ENCODE results near the gene ARAP3. TPM values are rescaled to one million over a fixed set of nuclear protein-coding genes. Genes with fewer than 3 reads are reported as not detected.
A peak's percentile ranks its signal among the peaks of the same experiment; 100 is the strongest.

The ARAP3 gene
- total RNA-seq, 1 donor from 2014 or later = 17.4 TPM

DNA sequence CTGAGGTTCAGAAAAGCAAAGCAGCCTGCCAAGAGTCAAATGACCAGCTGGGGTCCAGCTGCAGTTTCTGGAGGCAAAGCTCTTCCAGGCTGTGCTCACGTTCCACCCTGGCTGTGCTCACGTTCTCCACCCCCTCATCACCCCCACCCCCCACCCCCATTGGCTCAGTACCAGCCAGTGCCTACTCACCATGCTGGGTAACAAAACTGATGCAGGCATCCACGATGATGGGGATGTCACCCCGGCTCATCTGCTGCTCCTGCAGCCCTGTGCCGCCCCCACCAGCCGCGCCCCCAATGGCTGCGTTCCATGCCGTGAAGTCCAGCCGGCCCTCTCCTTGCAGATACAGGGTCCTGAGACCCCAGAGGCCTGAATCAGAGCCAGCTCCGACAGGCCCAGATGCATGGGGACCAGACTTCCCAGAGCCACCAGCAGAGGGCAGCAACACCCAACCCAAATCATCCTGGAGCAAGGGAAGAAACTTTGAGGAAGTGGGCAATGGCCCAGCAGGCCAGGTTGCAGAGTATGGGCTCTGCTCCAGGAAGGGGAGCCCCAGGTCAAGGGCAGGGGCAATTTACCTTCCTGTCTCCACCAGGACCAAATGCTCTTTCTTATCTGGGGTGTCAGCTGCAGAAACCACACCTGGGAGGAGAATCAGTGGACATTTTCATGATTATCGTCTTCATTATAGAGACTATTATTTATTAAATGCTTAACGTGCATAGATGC lies 17.1 kb downstream of the ARAP3 start:
- H3K4me3 Mint-ChIP-seq (ENCODE audit: unreplicated experiment) = no peak overlapping the region
- H3K4me2 ChIP-seq (ENCODE audit: low read length) = no peak overlapping the region
- H3K9ac ChIP-seq (ENCODE audit: low read length) = no peak overlapping the region
- no peaks in the 10 kb centered on the region for H3K79me2 ChIP-seq (ENCODE audit: insufficient read depth, low read length)
- H4K20me1 ChIP-seq (ENCODE audit: insufficient read depth, low read length) = no peaks in the 10 kb centered on the region
- H3K27ac ChIP-seq (ENCODE audit: low read depth, low read length) = no peak overlapping the region
- H3K9me3 ChIP-seq (ENCODE audit: insufficient read depth, low read depth, low read length) = no peaks in the 10 kb centered on the region
- no peaks in the 10 kb centered on the region for H3K27me3 ChIP-seq (ENCODE audit: insufficient read depth, low read length)
- H3K36me3 Mint-ChIP-seq (ENCODE audit: low read depth, unreplicated experiment) = peaks cover 21% of the 10 kb centered on the region
- H3K27me3 Mint-ChIP-seq (ENCODE audit: low read depth, unreplicated experiment) = no peaks in the 10 kb centered on the region
- H3K4me1 ChIP-seq (ENCODE audit: insufficient read depth, low read length) = peaks cover 11% of the 10 kb centered on the region
- no peaks in the 10 kb centered on the region for H3K9me3 Mint-ChIP-seq (ENCODE audit: unreplicated experiment)
- no peak for TF ChIP-seq EZH2 (IDR thresholded peaks at IDR 0.05; ENCODE audit: insufficient read depth, low read length)
- TF ChIP-seq, protein P1, sequence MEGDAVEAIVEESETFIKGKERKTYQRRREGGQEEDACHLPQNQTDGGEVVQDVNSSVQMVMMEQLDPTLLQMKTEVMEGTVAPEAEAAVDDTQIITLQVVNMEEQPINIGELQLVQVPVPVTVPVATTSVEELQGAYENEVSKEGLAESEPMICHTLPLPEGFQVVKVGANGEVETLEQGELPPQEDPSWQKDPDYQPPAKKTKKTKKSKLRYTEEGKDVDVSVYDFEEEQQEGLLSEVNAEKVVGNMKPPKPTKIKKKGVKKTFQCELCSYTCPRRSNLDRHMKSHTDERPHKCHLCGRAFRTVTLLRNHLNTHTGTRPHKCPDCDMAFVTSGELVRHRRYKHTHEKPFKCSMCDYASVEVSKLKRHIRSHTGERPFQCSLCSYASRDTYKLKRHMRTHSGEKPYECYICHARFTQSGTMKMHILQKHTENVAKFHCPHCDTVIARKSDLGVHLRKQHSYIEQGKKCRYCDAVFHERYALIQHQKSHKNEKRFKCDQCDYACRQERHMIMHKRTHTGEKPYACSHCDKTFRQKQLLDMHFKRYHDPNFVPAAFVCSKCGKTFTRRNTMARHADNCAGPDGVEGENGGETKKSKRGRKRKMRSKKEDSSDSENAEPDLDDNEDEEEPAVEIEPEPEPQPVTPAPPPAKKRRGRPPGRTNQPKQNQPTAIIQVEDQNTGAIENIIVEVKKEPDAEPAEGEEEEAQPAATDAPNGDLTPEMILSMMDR (IDR thresholded peaks at IDR 0.05; ENCODE audit: insufficient read depth, low read depth, low read length) = peak; percentile 82
- no peak overlapping the region for H3K4me3 ChIP-seq (ENCODE audit: insufficient read depth, low read depth, low read length)
- FAIRE-seq (no peak), DNase-seq (ENCODE audit: low read depth) (peak; percentile 21)
- H3K36me3 ChIP-seq (ENCODE audit: insufficient read depth, low read length) = peaks cover 11% of the 10 kb centered on the region
- no peak overlapping the region for H2AFZ ChIP-seq (ENCODE audit: low read depth, low read length)
- H3K27ac Mint-ChIP-seq (ENCODE audit: unreplicated experiment) = peak overlapping the region; percentile 27
- H3K4me1 Mint-ChIP-seq (ENCODE audit: low read depth, unreplicated experiment) = peaks cover 11% of the 10 kb centered on the region

DNA sequence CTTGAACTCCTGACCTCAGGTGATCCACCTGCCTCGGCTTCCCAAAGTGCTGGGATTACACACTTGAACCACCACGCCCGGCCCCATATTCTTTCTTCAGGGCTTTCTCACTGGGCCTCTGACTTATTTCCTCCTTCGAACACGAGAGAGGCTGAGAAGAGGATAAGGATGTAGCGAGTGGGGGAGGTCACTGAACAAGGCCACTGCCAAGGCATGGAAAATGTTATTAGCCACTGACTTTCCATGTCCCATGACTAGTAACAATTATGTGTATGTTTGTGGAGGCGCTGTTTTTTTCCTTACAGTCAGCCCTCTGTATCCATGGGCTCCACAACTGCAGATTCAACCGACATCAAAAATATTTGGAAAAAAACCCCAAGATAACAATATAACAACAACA lies 18.5 kb downstream of the ARAP3 start:
- H3K27me3 ChIP-seq (ENCODE audit: insufficient read depth, low read length) = no peaks in the 10 kb centered on the region
- Mint-ChIP-seq H3K9me3 (ENCODE audit: unreplicated experiment) (no peaks in the 10 kb centered on the region), H3K27ac (ENCODE audit: unreplicated experiment) (no peak overlapping the region), H3K36me3 (ENCODE audit: low read depth, unreplicated experiment) (peaks cover 20% of the 10 kb centered on the region), H3K4me1 (ENCODE audit: low read depth, unreplicated experiment) (peaks cover 3% of the 10 kb centered on the region), H3K4me3 (ENCODE audit: unreplicated experiment) (no peak overlapping the region), H3K27me3 (ENCODE audit: low read depth, unreplicated experiment) (no peaks in the 10 kb centered on the region)
- no peak overlapping the region for H3K4me3 ChIP-seq (ENCODE audit: insufficient read depth, low read depth, low read length)
- TF ChIP-seq, protein P1 (IDR thresholded peaks at IDR 0.05; ENCODE audit: insufficient read depth, low read depth, low read length) = no peak
- no peak for TF ChIP-seq EZH2 (IDR thresholded peaks at IDR 0.05; ENCODE audit: insufficient read depth, low read length)
- H3K27ac ChIP-seq (ENCODE audit: low read depth, low read length) = no peak overlapping the region
- H3K79me2 ChIP-seq (ENCODE audit: insufficient read depth, low read length) = no peaks in the 10 kb centered on the region
- peaks cover 11% of the 10 kb centered on the region for H3K36me3 ChIP-seq (ENCODE audit: insufficient read depth, low read length)
- DNase-seq (ENCODE audit: low read depth) (no peak), FAIRE-seq (no peak)
- no peaks in the 10 kb centered on the region for H4K20me1 ChIP-seq (ENCODE audit: insufficient read depth, low read length)
- H2AFZ ChIP-seq (ENCODE audit: low read depth, low read length) = no peak overlapping the region
- no peak overlapping the region for H3K4me2 ChIP-seq (ENCODE audit: low read length)
- no peaks in the 10 kb centered on the region for H3K9me3 ChIP-seq (ENCODE audit: insufficient read depth, low read depth, low read length)
- H3K4me1 ChIP-seq (ENCODE audit: insufficient read depth, low read length) = peaks cover 3% of the 10 kb centered on the region
- no peak overlapping the region for H3K9ac ChIP-seq (ENCODE audit: low read length)

DNA sequence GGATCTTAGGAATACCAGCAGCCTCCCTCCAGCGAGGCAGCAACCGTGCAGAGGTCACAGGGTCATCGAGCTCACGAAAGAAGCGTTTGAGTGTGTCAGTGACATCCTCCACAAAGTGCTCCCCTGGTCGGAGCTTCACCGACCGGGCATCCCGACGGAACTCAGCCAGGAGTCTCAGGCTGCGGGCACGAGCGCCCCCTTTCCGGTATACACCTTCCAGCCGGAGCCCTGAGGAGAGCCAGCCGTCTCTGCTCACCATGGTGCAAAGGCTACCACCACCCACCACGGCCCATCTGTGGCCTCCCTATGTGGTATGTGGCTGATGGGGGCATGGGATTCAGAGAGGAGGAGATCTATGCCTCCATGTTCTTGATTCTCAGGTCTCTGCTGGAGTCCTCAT lies 20.0 kb downstream of the ARAP3 start:
- peaks cover 28% of the 10 kb centered on the region for H3K36me3 Mint-ChIP-seq (ENCODE audit: low read depth, unreplicated experiment)
- TF ChIP-seq, protein P1 (IDR thresholded peaks at IDR 0.05; ENCODE audit: insufficient read depth, low read depth, low read length) = no peak
- no peak for TF ChIP-seq EZH2 (IDR thresholded peaks at IDR 0.05; ENCODE audit: insufficient read depth, low read length)
- H3K4me3 ChIP-seq (ENCODE audit: insufficient read depth, low read depth, low read length) = no peak overlapping the region
- no peak for DNase-seq (ENCODE audit: low read depth)
- H3K4me2 ChIP-seq (ENCODE audit: low read length) = no peak overlapping the region
- peaks cover 12% of the 10 kb centered on the region for H3K4me1 ChIP-seq (ENCODE audit: insufficient read depth, low read length)
- no peaks in the 10 kb centered on the region for H3K9me3 Mint-ChIP-seq (ENCODE audit: unreplicated experiment)
- peaks cover 14% of the 10 kb centered on the region for H3K36me3 ChIP-seq (ENCODE audit: insufficient read depth, low read length)
- no peaks in the 10 kb centered on the region for H4K20me1 ChIP-seq (ENCODE audit: insufficient read depth, low read length)
- H3K4me1 Mint-ChIP-seq (ENCODE audit: low read depth, unreplicated experiment) = peaks cover 14% of the 10 kb centered on the region
- H3K27ac Mint-ChIP-seq (ENCODE audit: unreplicated experiment) = peak overlapping the region; percentile 80
- no peak overlapping the region for H3K9ac ChIP-seq (ENCODE audit: low read length)
- no peaks in the 10 kb centered on the region for H3K27me3 Mint-ChIP-seq (ENCODE audit: low read depth, unreplicated experiment)
- H2AFZ ChIP-seq (ENCODE audit: low read depth, low read length) = no peak overlapping the region
- H3K27ac ChIP-seq (ENCODE audit: low read depth, low read length) = no peak overlapping the region
- H3K9me3 ChIP-seq (ENCODE audit: insufficient read depth, low read depth, low read length) = no peaks in the 10 kb centered on the region
- no peak for FAIRE-seq
- H3K79me2 ChIP-seq (ENCODE audit: insufficient read depth, low read length) = no peaks in the 10 kb centered on the region
- no peak overlapping the region for H3K4me3 Mint-ChIP-seq (ENCODE audit: unreplicated experiment)
- no peaks in the 10 kb centered on the region for H3K27me3 ChIP-seq (ENCODE audit: insufficient read depth, low read length)
